ENCODE results near the gene INIP. TPM values are rescaled to one million over a fixed set of nuclear protein-coding genes. Genes with fewer than 3 reads are reported as not detected.

Gene INIP
- total RNA-seq, 1 experiment from 2014 or later, result 18.7 TPM

DNA sequence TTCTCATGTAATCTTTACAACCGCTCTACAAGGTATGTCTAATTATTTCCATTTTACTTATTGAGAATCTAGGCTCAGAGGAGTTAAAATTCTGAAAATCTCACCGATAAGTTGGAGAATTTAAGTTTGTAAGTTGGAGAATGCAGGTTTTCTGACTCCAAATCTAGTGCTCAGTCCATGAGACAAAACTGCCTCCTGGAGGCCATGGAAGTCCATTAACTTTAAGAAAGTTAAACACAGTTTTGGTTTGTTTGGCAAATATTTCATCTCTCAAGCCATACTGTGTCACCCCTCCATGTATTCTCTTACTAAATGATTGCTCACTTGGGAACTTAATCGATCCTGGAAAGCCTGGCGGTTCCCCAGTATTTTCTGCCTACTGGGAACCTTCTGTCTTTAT lies 52.6 kb downstream of the INIP start:
- CTCF ChIA-PET, result no interaction called here

GRCh38 chr9:112664531-112664930 lies 53.4 kb downstream of the INIP start:
- Mint-ChIP-seq H3K27ac (ENCODE audit: unreplicated experiment) (no peak overlapping the region), H3K4me3 (ENCODE audit: low read depth, unreplicated experiment) (no peak overlapping the region), H3K27me3 (ENCODE audit: unreplicated experiment) (no peaks in the 10 kb centered on the region), H3K9me3 (ENCODE audit: low read depth, unreplicated experiment) (no peaks in the 10 kb centered on the region), H3K4me1 (ENCODE audit: low read depth, unreplicated experiment) (no peaks in the 10 kb centered on the region), H3K36me3 (ENCODE audit: insufficient read depth, unreplicated experiment) (no peaks in the 10 kb centered on the region)
- intact Hi-C loops (cut with micrococcal nuclease; ENCODE audit: unreplicated experiment), result no loop called here
- CTCF ChIA-PET, result no interaction called here
- no TSS peak for BruUV-seq (replicated peaks)
- no peak for DNase-seq
- TF ChIP-seq CTCF (IDR thresholded peaks at IDR 0.05; ENCODE audit: unreplicated experiment), result no peak

More for the DNA sequence above, 52.6 kb downstream of the INIP start:
- no peak for DNase-seq
- no peak overlapping the region for H3K4me3 Mint-ChIP-seq (ENCODE audit: low read depth, unreplicated experiment)
- BruUV-seq (replicated peaks), result no TSS peak
- no peaks in the 10 kb centered on the region for H3K27me3 Mint-ChIP-seq (ENCODE audit: unreplicated experiment)
- TF ChIP-seq CTCF (IDR thresholded peaks at IDR 0.05; ENCODE audit: unreplicated experiment), result no peak
- no peaks in the 10 kb centered on the region for H3K4me1 Mint-ChIP-seq (ENCODE audit: low read depth, unreplicated experiment)
- no peaks in the 10 kb centered on the region for H3K9me3 Mint-ChIP-seq (ENCODE audit: low read depth, unreplicated experiment)
- no peak overlapping the region for H3K27ac Mint-ChIP-seq (ENCODE audit: unreplicated experiment)
- intact Hi-C loops (cut with micrococcal nuclease; ENCODE audit: unreplicated experiment), result no loop called here
- no peaks in the 10 kb centered on the region for H3K36me3 Mint-ChIP-seq (ENCODE audit: insufficient read depth, unreplicated experiment)

DNA sequence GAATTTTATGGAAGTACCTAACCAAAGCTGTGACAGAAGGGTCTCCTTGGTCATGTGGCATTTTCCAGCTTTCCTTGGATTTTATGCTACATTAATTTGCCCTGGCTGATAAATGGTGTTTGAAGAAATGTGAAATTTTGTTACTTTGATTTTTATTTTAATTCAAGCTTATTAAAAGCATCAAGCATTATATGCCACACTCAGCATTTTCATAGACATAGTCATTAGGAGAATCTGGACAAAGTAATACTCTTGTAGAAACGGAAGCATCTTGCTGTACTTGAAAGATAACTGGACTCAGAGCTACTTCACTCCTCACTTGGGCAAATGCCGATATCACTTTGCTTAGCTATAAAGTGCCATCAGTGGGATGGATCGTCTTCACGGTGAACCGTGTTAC lies 54.2 kb downstream of the INIP start:
- Mint-ChIP-seq H3K9me3 (ENCODE audit: low read depth, unreplicated experiment) (no peaks in the 10 kb centered on the region), H3K4me3 (ENCODE audit: low read depth, unreplicated experiment) (no peak overlapping the region), H3K27ac (ENCODE audit: unreplicated experiment) (no peak overlapping the region), H3K4me1 (ENCODE audit: low read depth, unreplicated experiment) (no peaks in the 10 kb centered on the region), H3K36me3 (ENCODE audit: insufficient read depth, unreplicated experiment) (no peaks in the 10 kb centered on the region), H3K27me3 (ENCODE audit: unreplicated experiment) (no peaks in the 10 kb centered on the region)
- BruUV-seq (replicated peaks), result no TSS peak
- intact Hi-C loops (cut with micrococcal nuclease; ENCODE audit: unreplicated experiment), result no loop called here
- no peak for TF ChIP-seq CTCF (IDR thresholded peaks at IDR 0.05; ENCODE audit: unreplicated experiment)
- DNase-seq, result no peak
- CTCF ChIA-PET, result interaction anchor here (0.6 kb wide), 1 partner anchor 99 kb away, joined by 3 read pairs; no protein-coding TSS in a partner anchor

GRCh38 chr9:112659906-112660305 lies 58.0 kb downstream of the INIP start:
- no peak overlapping the region for H3K27ac Mint-ChIP-seq (ENCODE audit: unreplicated experiment)
- no TSS peak for BruUV-seq (replicated peaks)

More at GRCh38 chr9:112659906-112660305, 58.0 kb downstream of the INIP start:
- Mint-ChIP-seq H3K36me3 (ENCODE audit: insufficient read depth, unreplicated experiment) (no peaks in the 10 kb centered on the region), H3K27me3 (ENCODE audit: unreplicated experiment) (no peaks in the 10 kb centered on the region), H3K9me3 (ENCODE audit: low read depth, unreplicated experiment) (no peaks in the 10 kb centered on the region), H3K4me3 (ENCODE audit: low read depth, unreplicated experiment) (no peak overlapping the region), H3K4me1 (ENCODE audit: low read depth, unreplicated experiment) (no peaks in the 10 kb centered on the region)
- intact Hi-C loops (cut with micrococcal nuclease; ENCODE audit: unreplicated experiment), result no loop called here
- DNase-seq, result no peak
- TF ChIP-seq CTCF (IDR thresholded peaks at IDR 0.05; ENCODE audit: unreplicated experiment), result no peak
- CTCF ChIA-PET, result no interaction called here
